HuH-7.5 (cell line): ENCODE measurements around the gene TEKTIP1.
"Not testable (repeated sequence)": the region's sequence is repeated elsewhere in the genome, so short reads cannot be mapped to it uniquely, and the experiment has no call there.

Source experiments
- DNase-seq: peaks from one replicate; pipeline ENCODE4 v3.0.0; 2011; ENCODE audit warnings: low spot score

The TEKTIP1 gene

DNA sequence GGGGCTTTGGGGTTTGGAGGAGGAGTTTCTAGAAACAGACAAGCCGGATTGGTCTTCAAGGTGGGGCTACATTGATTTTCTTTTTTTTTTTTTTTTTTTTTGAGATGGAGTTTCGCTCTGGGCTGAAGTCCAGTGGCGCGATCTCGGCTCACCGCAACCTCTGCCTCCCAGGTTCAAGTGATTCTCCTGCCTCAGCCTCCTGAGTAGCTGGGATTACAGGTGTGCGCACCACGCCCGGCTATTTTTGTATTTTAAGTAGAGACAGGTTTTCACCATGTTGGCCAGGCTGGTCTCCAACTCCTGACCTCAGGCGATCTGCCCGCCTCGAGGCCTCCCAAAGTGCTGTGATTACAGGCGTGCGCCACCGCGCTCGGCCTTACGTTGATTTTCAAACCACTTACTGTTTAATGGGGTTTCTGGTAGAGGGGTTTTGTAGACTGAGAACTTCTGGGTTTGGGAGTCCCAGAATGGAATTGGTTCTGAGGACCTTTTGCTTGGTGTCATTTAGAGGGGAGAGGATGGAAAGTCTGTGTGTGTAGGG lies 30.8 kb upstream of the TEKTIP1 start:
- DNase-seq = not testable (repeated sequence)

DNA sequence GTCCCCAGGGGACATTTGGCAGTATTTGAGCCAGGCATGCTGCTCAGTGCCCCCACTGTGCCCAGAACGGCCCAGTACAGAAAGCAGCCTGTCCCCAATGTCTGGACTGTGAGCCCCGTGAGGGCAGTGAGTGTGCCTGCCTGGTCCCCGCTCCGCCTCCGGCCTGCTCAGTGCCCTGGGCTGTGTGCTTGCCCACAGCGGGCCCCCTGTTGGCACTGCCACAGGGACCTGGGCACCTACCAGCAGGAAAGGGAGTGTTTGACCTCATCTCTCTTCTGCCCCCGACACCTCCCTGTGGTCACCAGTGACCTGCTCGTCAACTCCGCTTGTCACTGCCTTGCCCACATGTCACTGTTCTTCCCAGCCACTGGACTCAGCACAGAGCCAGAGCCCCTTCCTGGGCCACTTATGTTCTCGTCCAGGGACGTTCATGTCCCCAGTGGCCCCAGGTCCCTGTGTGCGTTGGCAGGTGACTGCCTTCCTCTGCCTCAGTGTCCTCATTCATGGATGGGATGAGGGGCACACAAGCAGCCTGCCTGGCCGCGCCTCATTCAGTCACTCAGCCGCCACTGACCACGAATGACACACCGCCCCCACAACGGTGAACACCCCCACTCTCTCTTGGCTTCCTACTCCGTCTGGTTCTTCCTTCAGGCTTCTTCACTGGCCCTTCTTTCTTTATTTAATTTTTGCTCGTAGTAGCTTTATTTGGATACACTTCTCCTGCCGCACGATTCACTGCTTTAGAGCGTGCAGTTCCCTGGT lies 30.0 kb upstream of the TEKTIP1 start:
- no peak for DNase-seq

DNA sequence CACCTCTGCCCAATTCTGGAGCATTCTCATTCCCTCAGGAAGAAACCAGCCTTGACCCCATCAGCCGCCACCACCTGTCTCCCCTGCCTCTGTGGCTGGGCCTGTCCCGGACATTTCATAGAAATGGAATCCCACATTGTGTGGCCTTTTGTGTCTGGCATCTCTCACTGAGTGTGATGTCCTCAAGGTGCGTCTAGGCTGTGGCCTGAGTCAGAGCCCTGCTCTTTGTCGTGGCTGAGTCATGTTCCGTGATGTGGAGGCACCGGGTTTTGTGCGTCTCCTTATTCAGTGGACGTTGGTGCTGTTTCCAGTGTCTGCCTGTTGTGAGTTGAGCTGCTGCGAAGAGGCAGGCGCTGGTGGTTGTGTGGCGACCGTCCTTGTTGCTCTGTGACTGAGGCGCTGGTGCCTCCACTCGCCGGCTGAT lies 29.4 kb upstream of the TEKTIP1 start:
- no peak for DNase-seq

DNA sequence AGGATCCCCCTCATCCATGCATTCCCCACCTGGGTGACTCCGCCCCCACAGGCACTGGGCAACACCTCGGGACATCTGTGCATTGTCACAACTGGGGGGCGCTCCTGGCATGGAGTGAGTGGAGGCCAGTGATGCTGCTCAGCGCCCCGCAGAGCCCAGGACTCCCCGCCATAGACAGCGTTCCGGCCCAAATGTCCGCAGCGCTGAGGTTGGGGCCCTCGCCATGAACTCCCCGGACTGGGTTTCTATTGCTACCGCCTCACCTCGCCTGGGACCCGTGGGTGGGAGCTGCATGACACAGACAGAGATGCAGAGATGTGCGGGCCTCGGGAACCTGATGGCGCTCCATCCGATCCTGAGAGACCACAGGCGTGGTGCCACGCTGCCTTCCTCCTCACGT lies 28.2 kb upstream of the TEKTIP1 start:
- DNase-seq = no peak

DNA sequence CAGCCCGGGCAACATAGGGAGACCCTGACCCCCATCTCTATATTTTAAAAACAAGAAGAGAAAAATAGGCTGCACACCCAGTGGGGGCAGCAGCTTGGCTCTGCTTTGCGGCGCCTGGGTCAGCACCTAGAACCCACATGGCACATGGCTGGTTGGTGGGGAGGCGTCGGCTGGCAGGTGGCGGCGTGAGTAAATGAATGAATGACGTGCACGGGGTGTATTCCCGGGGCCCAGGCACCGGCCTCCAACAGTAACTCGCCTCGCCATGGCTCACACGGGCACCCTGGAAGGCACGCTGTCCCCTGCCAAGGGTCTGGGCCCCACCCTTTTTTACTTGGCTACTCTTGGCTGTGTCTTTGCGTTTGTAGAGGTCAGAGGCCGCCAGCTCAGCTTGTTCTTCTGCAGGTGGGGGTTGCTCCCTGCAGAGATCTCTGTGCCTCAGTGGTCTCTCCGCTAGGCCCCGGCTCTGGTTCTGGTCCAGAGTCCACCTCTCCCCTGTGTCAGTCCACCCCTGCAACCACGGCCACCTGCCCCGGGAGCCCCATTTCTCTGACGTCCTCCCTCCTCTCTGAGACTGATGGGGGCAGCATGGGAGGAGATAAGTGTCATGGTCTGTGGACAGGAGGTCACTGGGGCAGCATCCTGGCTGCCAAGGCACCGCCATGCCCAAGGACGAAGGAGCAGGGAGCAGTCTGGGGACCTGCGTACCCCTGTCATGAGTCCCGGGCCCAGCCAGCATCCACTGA lies 27.3 kb upstream of the TEKTIP1 start:
- no peak for DNase-seq

DNA sequence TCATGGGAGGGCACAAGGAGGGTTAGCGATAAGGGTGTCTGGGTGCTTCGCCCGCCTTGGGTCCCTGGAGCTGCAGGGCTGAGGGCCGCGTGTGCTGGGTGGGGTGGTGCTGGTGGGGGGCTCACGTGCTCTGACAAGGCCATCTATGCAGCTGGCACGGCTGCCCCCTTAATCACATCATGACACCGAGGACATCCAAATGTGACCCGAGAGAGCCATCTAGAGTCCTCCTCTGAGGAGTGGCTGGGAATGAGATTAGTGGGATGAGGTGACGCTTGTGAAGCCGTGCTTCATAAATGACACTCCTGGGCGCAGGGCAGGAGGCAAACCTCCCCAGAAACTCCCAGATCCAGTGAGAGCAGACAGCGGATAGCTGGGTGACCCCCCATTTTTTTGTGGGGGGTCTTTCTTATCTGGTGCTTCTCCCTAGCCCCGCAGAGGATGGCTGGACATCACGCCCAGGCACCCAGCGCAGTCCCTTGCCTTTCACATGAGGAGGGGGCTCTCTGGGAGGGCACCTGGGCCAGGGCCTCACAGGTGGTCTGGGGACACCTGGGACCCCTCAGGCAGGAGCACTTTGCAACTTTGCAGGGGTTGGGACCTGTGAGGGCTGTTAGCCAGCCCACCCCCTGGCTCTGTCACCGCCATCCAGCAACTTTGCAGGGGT lies 26.3 kb upstream of the TEKTIP1 start:
- DNase-seq = no peak

DNA sequence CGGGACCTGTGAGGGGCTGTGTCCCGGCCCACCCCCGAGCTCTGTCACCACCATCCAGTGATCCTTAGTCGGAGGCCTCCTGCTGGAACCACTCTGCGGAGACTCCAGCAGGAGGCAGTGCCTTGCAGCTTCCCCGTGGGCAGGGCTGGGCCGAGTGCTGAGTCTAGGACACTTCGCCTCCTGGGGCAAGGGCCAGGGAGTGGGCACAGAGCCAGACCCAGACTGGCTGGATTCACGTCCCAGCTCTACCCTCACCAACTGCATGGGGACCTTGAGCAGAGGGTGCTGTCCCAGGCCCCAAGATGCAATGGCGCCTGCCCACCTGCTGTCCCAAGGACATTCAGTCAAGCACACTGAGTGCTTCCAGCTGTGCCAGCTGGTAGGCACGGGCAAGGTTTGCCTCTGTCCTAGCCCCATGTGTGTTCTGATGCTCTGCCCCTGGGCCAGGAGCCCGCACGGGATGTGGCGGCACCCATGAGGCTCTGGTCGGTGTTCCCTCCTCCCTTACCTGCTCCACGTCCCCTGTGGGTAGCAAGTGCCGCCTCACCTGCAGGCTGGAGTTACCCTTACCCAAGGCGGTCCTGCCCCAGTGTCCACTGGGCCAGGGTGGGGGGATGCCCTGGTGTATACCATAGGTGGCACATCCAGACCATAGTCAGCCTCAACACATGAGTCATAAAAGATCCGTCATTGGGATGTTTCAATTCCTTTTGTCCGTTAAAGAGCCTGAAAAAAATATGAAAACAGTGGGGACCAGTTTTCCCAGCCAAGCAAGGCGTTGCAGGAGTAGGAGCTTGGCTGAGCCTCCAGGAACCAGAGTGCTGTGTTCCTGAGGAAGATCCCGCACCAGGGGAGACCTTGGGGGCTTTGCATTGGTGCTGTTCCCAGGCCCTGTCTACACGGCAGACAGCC lies 25.5 kb upstream of the TEKTIP1 start:
- DNase-seq = no peak

DNA sequence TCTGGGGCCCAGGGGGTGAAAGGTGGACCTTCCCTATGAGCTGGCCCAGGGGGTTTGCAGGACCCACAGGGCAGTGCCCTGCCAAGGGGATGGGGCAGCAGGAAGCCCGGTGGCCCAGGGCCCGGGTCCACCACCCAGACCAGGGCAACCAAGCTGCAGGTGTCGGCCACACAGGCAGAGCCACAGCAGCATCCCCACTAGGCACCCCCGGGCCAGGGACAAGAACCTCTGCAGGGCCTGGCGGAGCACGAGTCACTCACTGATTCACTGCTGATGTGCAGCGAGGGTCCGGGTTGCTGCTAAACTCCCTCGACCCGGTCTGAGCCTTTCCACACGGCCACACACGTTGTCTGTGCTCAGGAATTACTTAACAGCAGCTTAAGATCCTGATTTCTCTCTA lies 24.0 kb upstream of the TEKTIP1 start:
- no peak for DNase-seq

DNA sequence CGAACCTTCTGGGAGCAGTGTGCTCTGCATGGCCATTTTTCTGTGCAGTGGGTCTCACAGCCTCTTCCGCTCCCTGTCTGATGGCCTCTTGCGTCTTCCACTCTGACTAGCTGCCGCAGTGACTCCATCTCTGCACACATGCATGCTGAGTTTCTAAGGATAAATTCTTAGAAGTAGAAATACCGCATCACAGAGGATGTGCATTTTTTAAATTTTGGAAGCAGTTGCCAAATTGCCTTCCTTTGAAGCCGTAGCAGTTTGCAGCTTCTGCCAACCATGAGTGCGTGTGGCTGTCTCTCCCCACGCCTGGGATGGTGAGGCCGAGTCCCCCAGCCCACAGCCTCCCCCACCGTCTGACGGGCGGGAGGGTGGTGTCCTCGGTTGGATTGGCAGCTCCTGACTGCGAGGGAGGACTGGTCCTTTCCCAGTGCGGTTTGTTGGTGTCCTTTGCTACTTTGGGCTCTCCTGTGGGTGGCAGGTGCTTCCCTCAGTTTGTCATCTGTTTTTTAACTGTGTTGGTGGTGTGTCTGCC lies 23.0 kb upstream of the TEKTIP1 start:
- no peak for DNase-seq

DNA sequence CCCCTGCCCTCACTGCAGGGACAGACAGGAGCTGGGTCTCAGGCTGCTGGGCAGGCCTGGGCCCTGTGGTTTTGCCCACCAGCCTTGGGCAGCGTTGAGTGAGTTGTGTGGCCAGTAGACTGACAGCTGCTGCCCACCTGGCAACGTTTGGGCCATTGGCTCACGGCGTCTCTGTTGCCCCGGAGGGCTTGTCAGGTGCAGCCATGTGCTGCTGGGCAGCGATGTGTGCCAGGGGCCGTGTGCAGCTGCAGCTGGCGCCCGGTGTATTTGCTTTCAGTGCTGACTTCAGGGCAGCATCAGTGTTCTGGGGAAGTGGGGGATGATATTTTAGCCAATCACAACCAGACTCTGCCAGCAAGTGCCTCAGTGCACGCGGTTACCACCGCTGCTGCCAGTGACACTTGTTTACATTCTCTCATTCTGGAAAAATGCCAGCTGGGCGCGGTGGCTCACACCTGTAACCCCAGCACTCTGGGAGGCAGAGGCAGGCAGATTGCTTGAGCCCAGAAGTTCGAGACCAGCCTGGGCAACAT lies 22.2 kb upstream of the TEKTIP1 start:
- no peak for DNase-seq

DNA sequence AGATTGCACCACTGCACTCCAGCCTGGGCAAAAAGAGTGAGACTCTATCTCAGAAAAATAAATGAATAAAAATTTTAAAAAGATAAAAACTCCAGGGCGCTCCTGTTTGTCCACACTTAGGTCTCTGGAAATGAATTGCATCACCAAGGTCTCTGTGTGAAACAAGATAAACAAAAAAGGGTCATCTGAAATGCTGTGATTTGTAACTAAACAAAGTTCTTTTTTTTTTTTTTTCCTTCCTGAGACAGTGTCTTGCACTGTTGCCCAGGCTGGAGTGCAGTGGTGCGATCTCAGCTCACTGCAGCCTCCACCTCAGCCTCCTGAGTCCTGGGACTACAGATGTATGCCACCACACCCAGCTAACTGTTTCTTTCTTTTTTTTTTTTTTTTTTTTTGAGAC lies 21.3 kb upstream of the TEKTIP1 start:
- DNase-seq = no peak

DNA sequence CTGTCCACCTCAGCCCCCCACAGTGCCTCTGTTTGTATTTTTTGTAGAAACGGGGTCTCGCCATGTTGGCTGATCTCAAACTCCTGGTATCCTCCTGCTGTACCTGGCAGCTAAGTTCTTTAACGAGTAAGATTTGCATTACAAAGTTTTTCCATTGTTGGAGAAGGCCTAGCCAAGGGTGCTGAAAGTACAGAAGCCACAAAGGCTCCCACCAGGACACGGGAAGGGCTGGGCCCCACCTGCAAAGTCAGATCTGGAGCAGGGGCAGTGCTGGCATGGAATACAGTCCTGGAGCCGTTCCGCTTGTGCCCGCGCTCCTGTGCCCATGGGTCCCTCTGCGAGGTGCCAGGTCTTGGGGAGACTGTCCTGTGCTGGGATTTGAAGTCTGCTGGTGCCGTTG lies 20.7 kb upstream of the TEKTIP1 start:
- DNase-seq = no peak

DNA sequence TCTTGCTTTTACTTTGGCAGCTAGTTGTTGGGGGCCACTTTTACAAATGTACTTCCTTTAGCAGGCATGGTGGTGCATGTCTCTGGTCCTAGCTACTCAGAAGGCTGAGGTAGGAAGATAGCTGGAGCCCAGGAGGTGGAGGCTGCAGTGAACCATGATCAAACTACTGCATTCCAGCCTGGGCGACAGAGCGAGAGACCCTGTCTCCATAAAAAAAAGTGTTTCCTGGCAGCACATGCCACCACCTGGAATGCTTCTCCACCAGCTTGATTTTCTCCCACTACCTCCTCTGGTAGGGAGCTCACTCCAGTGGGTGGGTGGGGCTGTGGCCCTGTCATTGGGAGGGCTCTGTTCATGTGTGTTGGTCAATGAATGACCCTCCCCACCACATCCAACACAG lies 20.3 kb upstream of the TEKTIP1 start:
- DNase-seq = no peak

DNA sequence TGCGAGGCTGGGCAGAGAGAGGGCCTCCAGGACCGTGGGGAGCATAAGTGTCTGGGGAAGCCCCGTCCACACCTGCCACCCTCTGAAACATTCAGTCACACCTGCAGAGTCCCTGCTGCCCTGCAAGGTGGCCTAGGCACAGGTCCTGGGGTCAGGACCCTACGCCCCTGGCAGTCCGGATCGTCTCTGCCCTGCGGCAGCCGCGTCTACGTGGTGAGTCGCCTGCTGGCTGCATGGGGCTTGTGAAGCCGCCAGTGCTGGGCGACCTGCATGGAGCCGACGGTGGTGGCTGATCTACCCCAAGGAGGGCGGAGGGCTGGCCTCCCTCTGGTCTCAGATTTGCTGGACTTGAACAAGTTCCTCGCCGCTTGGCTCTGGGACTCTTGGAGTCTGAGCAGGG lies 19.8 kb upstream of the TEKTIP1 start:
- DNase-seq = no peak

DNA sequence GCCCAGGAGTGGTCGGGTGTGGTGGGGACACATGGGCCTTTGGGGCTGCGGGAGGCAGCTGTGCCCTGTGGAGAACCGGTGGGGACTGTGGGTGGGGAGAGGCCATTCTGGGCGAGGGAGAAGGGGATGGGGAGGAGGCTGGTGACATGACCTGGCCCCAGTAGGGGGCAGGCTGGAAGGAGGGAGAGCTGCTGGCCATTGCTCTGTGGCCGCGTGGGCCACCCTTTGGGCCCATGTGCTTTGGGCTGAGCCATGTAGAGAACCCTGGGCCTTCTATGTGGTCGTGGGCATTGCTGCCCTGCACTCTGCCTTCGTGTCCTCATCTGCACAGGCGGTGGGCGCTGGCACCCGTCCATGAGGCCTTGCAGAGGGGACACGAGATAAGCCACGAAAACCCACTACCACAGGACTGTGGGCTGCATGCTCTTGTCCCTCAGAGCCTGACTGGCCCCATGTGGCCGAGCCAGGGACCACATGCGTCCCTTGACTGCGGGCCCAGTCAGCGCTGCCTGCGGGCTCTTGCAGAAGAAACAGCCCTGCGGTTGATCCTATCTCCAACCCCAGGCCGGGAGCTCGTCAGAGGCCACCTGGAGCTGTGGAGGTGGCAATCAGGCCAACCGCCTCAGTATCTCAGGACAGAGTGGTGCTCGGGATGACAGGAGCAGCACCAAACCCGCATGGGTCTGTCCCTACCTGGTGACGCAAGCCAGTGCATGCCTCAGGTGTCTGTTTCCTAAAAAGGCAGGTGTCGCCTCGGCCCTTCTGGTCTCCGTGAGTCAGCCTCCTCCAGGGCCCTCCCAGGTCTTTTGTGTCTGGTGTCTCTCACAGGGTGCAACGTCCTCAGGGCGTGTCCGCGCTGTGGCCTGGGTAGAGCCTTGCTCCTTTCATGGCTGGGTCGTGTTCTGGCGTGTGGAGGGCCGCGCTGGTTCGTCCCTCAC lies 18.5 kb upstream of the TEKTIP1 start:
- no peak for DNase-seq

DNA sequence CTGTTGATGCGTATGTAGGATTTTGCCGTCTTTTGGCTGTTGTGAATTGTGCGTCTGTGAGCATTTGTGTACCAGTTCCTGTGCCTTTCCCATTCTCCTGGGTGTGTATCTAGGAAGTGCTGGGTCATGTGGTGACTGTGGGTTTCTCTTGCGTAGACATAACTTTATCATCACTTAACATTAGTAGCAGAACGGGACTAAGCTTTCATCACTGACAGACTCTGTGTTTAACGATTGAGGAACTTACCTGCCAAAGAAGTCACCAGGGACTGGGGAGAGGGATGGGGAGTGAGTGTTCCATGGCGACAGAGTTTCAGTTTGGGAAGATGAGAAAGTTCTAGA lies 17.9 kb upstream of the TEKTIP1 start:
- DNase-seq = no peak

DNA sequence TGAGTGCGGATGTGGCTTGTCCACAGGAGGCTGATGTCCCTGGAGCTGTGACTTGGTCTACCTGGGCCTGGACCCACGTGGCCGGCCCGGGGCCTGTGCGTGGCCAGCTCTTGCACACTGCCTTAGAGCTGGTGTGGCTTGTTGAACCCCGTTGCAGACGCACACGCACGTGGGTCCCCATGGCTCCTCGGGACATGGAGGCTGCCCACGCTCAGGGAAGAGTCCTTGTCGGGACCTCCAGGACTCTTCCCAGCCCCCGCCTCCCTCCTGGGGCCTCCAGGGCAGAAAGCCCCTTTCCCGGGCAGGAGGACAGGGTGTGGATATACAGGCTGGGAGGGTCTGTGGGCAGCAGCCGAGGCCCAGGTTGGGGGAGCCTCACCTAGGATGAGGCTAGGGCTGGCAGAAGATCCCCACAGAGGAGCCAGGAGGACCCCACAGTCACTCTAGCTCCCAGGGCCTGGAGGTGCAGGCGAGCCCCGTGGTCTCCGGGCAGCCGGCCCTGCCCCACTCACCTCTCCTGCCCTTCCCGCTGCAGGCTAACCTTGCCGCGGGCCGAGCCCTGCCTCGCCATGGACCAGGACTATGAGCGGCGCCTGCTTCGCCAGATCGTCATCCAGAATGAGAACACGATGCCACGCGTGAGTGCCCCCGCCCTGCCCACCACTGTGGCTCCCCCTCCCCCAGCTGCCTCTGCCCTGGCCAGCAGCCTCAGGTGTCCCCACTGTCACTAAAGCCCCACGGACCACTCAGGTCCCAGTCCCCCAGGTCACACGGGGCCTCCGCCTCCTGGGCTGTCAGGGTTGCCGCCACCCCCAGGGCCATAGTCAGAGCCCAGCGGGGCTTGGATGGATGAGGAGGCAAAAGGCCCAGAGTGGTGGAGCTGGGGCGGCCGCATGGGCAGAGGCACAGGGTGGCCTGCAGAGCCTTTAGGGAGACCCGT lies 16.3 kb upstream of the TEKTIP1 start:
- no peak for DNase-seq

DNA sequence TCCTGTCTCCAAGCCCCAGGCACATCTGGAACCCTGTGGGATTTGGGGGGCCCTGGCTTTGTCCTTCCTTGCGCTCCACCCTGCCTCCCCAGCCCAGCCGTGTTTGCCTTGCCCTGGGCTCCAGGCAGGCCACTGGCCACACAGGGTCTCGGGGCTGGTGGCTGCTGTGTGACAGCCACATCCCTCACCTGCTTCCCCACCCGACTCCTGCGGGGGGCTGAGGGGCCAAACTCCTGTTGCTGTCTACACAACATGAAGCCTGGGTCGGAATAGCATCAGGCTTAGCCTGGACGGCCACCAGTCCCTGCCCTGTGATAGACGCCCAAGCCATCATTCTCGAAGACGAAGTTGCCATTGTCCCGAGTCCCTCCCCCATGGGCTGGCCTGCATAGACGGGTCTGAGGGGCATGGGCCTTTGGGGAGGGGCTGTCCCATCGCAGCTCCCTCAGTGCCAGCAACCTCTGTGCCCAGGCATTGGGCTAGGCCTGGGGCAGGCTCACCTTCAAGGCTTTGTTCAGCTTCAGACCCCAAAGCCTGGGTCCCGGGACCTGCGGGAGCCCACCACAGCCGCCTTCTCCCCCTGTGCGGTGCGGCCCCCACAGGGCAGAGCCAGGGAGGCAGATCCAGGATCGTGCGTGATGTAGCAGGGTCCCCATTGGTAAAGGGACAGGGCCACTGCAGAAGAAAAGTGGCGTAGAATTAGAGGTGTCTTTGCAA lies 15.5 kb upstream of the TEKTIP1 start:
- no peak for DNase-seq
